ENCODE data around the gene HNRNPUL1.
"Not testable (repeated sequence)": the region's sequence is repeated elsewhere in the genome, so short reads cannot be mapped to it uniquely, and the experiment has no call there.

Gene HNRNPUL1

DNA sequence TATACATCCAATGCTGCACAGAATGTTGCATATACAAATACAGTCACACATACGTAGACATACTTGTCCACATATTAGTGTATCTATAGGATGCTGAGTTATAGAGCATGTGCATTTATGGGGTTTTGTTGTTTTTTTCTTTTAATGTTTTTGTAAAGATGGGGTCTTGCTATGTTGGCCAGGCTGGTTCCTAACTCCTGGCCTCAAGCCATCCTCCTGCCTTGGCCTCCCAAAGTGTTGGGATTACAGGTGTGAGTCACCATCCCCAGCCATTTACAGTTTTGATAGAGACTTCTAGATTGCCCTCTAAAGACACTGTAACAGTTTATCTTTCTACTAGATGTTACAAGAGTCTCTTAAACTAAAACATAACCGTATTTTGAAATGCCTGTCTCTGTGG lies 14.3 kb downstream of the HNRNPUL1 start:
- DNase-seq = no peak

DNA sequence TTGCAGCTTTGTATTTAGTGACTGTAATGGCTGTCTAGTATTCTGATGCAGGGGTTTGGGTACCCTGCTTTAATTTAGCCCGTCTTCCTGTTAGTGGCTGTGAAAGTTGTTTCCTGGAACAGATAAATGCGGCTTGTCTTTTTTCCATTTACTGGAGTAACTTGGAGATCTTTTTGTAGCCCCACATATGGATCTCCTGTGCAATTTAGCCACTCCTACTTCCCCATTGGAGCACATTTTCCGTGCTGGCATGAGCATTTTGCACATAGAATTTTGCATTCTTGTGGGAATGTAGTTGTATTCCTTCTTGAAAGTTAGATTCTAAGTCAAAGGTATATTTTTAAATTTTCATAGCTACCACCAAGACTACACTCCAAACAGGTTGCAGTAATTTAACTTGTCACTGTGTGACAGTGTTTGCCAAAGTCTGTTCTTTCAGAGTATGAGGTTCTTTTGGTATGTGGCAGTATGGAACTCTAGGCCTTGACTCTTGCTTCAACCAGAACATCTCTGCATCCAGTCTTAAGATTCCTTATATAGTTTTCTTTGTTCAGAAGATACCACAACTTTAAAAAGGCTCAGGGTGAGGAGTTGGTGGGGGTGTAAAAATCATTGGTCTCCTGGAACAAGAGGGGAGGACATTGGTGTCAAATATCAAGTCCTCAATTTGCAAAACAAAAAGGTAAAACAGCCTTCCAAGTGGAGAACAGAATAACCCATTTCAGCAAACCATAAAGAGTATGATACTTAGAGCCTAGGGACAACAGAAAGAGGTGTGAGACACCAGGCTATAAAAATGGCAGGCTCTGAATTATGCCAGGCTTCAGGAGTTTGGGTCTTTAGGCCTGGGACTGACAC lies 24.7 kb downstream of the HNRNPUL1 start:
- DNase-seq = no peak

DNA sequence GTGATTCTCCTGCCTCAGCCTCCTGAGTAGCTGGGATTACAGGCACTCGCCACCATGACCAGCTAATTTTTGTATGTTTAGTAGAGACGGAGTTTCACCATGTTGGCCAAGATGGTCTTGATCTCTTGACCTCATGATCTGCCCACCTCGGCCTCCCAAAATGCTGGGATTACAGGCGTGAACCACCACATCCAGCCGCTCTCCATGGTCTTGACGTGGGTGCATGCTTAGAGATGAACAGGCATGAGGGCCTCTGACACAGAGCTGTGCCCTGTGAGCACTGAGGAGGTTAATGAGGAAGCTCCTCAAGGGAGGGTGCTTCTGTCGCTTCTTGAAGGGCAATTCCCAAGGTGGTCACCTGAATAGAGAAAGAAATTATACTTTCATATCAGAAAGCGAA lies 25.6 kb downstream of the HNRNPUL1 start:
- DNase-seq = not testable (repeated sequence)

DNA sequence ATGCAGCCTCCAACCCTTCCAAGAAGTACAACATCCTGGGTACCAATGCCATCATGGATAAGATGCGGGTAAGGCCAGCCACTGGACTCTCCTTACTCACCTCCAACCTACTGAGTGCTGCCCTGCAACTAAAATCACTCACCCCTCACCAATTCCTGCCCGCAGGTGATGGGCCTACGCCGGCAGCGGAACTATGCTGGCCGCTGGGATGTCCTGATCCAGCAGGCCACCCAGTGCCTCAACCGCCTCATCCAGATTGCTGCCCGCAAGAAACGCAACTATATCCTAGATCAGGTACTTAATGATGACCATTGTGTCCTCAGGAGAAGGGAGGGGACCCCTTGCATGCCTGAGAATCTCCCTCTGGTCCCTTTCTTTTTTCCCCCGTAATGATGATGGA lies 30.2 kb downstream of the HNRNPUL1 start:
- no peak for DNase-seq

DNA sequence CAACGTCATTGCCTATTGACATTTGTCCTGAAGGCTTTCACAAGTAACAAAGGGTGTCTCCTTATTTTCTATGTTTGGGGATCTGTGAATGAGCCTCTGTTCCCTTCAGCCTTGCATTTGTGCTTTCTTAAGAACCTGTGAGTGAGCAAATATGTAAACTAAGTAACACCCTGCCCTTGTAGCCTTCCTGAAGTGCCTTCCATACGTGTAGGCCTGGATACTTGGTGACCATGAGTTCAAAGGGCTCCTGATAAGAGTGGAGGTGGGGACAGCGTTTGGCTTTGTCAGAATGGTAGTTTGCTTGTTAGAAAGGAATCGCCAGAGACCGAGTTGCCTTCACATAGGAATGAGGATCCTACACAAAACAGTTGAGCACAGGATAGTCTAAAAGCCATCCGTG lies 31.3 kb downstream of the HNRNPUL1 start:
- DNase-seq = no peak

DNA sequence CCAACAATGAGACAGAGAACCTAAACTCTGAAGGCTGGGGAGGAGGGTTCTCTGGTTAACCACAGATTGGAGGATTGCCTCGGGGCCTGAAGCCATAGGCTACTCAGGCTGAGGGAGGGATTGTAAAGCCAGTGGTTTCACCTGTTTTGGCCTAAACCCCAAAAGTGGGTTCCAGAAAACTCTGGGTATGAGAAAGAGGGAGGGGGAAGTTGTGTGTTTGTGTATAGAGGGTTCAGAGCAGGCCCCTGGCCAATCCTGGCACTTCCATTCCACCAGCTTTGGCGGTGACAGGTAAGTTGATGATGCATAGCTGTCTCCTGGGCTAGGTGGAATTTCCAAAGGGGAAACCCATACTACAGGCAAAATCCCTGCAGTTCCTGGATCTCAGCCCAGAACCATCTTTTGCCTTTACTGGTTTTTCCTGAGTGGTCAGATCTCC lies 32.3 kb downstream of the HNRNPUL1 start:
- no peak for DNase-seq

DNA sequence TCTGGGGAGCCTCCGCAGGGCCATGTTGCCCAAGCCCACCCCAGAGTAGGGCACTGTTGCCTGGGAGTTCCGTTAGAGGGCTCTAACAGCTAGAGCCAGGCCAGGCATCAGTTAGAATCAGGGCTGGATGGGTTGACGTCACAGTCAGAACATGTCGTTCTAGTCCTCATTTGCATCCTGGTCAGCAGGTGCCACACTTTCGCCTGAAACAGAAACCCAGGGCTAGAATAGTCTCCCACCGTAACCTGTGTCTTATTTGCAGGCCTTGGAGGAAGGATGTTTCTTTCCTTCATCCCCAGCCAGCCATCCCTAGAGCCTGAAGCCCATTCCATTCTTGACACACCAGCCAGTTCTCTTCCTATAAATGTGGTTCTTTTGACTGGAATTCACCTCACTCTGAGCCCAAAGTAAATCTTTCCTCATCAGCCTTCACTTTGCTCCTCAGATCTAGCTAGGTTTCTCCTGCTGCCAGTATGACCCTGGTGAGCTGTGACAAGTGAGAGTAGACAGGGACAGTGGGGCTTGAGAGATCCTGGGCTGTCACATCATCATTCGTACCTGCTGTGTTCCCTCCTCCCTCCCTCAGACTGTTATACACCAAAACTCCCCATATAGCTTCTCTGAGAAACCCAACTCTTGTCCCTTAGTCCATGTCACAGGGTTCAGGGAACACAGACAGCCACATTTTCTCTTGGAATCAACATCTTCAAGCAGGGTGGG lies 33.6 kb downstream of the HNRNPUL1 start:
- DNase-seq = no peak

DNA sequence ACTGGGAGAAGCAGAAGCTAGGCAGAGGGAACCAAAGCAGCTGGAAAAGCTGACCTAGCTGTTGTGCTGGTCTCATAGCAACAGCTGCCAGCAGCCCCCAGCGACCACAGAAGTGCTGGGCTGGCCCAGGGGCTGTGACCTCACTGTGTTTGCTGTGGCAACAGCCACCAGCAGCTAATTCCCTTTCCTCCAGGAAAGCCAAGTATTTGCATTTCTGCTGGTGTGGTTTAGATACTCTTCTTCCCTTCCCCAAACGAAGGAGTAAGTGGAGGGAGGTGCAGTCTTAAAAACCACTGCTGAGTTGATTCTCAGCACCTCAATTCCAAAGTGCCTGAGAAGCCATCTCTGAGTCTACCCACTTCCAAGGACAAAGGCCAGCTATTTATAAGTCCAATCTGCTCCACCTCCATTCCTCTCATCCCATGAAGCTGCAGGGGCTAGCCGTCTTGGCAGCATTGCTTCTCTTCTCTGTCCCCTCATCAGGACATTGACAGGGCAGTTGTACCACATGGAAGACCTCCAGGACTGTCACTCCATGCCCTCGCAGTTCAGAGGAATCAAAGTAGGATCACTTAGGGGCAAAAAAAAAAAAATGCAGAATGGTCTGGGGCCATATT lies 34.3 kb downstream of the HNRNPUL1 start:
- DNase-seq = peak; percentile 75 to 84

DNA sequence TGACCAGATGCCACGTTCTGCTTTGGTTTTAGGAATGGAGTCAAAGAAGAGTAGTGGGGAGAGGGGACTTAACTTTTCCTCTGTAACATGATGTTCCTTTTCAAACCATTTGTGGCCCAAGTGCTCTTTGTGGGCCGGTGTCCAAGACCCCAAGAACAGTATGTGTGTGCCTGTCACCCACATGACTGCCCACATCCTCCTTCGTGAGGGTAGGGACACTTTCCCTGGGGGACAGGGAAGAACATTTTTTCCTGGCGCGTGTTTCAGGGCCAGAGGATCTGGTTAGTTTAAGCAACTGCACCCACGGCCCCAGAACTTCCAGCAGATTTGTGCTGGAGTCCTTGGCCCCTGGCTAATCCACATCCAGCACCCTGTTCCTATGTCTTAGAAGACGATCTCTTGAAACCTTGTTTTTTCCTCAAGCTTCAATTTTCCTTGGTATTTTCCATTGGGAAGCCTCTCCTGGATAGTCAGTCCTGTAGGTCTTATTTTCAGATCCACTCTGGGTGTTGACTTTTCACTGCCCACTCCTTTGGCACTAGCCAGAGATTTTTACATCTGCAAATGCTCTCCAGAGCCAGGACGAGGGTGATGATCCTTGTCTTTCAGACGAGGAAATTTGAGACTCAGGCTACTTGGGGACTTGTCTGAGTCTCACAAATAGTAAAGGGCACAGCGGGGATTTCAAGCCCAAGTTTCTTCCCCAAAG lies 35.0 kb downstream of the HNRNPUL1 start:
- no peak for DNase-seq

DNA sequence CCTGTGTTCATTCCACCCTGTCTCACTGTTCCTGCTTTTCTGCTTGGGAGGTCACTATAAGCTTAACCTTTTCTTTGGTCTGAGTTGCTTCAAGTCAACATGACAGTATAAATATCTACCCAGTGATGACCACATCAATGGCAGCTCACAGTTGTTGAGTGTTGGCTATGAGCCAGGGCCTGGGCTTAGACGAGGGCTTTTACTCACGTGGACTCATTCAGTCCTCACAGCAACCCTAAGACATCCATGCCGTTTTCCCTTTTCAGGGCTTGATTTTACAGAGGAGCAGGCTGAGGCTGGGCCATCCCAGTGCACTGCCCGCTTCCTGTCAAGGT lies 35.5 kb downstream of the HNRNPUL1 start:
- no peak for DNase-seq

DNA sequence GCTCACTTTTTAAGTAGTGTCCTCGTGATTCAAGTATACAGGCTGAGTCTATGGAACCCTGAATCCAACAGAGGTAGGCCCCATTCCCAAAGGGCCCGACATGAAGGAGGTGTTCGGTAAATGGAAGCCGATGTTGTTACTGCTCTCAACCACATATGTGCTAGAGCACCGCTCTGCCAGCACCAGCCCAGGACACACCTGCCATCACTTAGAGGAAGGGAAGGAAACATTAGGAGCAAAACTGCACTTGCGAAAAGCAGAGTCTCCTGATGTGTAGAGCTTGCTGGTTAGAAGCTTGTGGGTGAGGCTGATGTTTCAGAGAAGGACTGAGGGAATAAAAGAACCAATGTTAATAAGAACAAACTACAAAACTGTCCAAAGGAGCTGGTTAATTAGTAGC lies 36.4 kb downstream of the HNRNPUL1 start:
- DNase-seq = no peak

DNA sequence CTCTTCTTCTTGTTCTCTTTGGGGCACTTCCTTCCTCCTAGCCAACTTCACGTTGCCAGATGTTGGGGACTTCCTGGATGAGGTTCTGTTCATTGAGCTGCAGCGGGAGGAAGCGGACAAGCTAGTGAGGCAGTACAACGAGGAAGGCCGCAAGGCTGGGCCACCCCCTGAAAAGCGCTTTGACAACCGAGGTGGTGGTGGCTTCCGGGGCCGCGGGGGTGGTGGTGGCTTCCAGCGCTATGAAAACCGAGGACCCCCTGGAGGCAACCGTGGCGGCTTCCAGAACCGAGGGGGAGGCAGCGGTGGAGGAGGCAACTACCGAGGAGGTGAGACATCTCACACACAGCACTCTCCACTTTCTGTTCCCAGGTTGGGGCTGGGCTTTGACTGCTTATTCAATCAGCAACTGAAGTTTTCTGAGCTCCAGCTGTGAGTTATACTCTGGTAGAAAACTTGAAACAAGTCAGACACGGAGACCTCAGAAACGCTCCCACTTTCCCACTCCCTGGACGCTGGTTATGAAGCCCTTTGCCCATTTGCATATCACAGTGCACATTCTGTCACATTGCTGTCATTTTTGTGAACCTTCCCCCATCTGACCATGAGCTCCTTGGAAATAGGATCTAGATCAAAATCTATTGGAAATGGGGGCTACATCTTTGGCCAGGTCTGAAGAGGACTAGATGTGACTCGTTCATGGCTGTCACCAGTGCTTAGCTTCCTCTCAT lies 38.6 kb downstream of the HNRNPUL1 start:
- peak; percentile 79 to 83 for DNase-seq

DNA sequence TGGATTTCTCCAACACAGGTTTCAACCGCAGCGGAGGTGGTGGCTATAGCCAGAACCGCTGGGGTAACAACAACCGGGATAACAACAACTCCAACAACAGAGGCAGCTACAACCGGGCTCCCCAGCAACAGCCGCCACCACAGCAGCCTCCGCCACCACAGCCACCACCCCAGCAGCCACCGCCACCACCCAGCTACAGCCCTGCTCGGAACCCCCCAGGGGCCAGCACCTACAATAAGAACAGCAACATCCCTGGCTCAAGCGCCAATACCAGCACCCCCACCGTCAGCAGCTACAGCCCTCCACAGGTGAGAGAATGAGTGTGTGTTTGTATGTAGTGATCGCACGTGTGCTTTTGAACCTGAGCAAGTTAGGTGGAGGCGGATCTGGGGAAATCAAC lies 39.8 kb downstream of the HNRNPUL1 start:
- DNase-seq = no peak

DNA sequence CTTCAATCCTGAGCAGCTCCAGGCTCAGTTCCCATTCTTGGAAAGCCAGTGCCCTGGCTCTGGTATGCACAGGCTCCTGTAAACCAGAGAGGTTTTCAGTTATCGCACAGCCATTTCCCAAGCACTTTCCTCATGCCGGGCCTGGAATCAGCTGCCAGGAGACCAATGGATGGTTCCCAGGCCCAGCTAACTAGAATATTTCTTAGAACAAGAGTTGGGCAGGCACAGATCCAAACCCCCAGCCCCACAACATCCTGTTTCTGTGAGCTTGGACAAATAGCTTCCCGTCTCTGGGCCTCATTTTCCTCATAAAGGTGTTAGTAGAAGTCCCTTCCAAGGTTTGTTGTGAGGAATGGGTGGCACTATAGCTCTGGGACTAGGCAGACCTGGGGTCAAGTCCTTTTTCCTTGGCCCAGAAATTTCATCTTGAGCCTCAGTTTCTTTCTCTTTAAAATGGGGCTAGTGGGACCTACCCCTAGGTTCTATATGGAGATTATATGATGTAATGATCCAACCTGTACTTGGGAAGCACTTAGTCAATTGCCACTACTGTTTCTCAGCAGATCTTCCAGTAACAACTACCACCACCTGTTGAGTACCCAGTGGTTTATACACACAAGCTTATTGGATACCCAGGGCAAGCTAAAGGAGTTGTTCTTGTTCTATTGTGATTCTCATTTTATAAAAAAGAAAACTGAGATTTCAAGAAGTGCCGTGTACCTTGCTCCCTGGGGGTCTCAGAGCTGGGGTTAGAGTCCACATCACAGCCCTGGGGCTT lies 40.7 kb downstream of the HNRNPUL1 start:
- no peak for DNase-seq

DNA sequence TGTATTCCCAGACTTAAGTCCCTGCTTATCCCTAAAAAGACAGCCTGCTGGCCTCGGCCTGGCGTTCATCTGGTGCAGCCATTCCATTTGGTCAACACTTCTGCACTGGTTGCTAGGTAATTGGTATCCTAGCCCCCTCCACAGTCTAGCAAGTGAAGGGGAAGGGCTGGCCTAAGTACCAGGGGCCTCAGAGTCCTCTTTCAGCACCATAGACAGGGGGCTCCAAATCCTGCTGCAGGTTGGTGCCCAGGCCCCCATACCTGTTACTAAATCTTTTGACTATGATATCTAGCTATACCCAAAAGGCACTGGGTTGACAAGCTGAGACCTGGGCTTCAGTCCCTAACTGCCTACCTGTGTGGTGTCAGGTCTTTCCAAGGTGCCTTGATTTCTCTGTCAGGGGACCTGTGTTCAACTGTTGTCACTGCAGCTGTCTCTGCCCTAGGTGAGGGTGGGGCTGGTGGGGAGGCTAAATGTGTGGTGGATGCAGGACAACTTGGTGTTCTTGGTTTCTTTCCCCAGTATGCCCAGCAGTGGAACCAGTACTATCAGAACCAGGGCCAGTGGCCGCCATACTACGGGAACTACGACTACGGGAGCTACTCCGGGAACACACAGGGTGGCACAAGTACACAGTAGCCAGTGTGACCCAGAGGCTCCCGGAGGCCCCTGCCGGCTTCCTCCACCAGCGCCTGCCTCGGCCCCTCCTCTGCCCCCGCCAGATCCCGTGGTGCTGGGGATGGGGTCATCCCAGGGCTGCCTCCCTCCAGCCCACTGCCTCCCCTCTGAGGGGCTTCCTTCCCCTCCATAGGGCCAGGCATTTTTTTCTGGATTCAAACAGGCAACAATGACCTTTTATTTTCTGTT lies 42.0 kb downstream of the HNRNPUL1 start:
- no peak for DNase-seq

DNA sequence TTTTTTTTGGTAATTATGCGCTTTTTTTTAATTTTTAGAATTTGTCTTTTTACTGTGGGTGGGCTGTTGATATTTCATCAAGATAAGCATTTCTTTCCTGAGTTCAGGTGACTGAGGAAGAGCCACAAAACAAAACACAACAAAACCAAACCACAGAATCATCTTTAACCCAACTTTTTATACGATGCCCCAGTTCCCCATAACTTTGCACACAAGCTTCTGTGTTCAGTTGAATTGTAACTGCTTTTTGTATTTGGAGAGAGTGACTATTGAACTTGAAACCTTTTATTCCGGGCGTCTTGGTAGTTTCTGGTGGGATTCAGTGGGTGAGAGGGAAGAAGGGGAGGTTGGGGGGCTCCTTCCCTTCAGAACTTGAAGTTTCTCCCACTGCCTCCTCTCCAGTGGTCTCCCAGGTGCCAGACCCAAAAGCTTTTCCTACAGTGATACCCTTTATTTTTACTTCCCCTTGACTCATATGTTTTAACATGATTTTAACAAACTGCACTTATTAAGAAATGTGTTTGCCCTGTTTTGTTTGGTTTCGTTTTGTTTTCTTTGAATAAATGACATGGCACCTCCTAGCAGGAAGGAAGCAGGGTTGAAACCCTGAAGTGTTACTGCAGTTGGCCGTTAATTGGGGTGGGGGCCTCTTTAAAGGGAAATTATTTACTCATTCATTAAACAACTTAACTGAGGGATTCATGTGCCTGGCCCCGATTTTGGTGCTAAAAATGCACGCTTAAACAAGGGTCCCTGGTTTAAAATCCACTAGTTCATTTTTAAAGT lies 43.1 kb downstream of the HNRNPUL1 start:
- no peak for DNase-seq

DNA sequence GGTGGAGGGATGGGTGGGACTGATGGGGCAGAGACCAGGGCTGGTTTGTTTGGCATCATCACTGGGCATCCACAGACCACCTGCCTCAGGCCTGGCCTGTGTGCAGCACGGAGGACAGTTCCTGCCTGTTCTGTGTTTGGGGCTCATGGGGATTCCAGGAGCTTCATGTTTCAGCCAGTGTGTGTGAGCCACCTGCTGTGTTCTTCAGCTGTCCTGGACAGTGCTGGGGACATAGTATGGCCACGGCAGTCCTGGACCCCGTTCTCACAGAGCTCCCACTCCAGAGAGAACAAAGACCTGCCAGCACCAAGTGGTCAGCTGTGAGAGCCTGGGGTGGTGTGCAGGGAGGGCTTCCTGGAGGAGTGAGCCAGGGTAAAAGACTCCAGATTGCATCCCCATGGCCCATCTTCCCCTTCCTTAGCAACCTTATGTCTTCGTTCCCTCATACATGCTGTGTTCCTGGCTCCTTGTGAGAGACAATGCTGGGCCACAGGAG lies 43.8 kb downstream of the HNRNPUL1 start:
- no peak for DNase-seq

DNA sequence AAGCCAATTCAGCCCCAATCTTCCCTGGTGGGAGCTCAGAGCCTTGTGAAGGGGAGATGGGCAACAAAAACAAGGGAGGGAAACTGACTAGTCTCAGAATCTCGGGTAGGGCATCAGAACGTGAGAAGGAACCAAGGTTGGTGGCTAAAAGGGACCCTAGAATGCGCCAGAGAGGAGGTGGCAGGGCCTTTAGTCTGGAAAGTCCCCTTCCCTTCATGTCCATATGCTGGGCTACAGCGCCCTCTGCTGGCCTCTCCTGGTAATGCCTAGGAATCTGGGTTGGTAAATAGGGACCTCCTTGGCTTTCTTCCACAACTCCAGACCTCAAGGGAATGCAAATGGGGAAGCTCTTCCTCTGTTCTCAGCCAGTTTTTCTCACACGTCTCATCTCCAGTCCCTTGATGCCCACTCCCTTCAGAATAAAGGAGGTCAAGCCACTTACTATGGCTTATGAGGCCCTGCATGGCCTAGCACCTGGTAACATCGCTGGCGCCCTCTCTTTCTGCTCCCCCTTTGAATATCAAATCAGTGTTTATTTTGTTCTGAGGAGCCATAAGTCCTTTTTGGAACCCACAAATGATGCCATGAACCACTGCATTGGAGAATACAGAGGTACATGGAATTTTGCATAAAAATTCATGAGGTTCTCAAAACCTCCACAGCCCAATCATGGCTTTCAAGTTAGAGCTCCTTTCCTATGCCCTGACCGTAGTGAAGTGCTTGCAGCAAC lies 44.4 kb downstream of the HNRNPUL1 start:
- DNase-seq = peak; percentile 88 to 89

Data from Kasumi-1 (cell line).